HG03469 (cell line): ENCODE data around the gene GTF2B.
"Not testable (repeated sequence)": the region's sequence is repeated elsewhere in the genome, so short reads cannot be mapped to it uniquely, and the experiment has no call there.

Experiments used
- ATAC-seq: cut with Tn5 transposase; IDR thresholded peaks from one replicate; pipeline ENCODE4 v1.9.1; 2021; ENCODE audit warnings: mild to moderate bottlenecking, moderate library complexity, moderate number of reproducible peaks; ENCODE audit not compliant: unreplicated experiment

Gene GTF2B

GRCh38 chr1:88891318-88891950 is at the start of gene GTF2B:
Gene GTF2B (minus strand): TSS chr1:88891567. CDS start chr1:88891499, 68 bp downstream.
- peak; percentile 82 for ATAC-seq

- not testable (repeated sequence) for ATAC-seq
Observed at GRCh38 chr1:88938528-88938927, 47.2 kb upstream of the GTF2B start.

GRCh38 chr1:88936760-88937342 is 45.5 kb upstream of the GTF2B start:
- ATAC-seq: no peak

GRCh38 chr1:88936223-88936523 is 44.8 kb upstream of the GTF2B start:
- no peak for ATAC-seq

- ATAC-seq: no peak
Observed at GRCh38 chr1:88935522-88936222, 44.3 kb upstream of the GTF2B start.

- not testable (repeated sequence) for ATAC-seq
Observed at GRCh38 chr1:88930176-88930575, 38.8 kb upstream of the GTF2B start.

GRCh38 chr1:88923224-88923623 is 31.9 kb upstream of the GTF2B start:
- ATAC-seq: no peak

- ATAC-seq: no peak
Observed at GRCh38 chr1:88922214-88922613, 30.8 kb upstream of the GTF2B start.

- ATAC-seq: no peak
Observed at GRCh38 chr1:88920845-88921244, 29.5 kb upstream of the GTF2B start.

GRCh38 chr1:88917321-88918025 is 26.1 kb upstream of the GTF2B start:
- ATAC-seq: no peak

GRCh38 chr1:88916883-88917282 is 25.5 kb upstream of the GTF2B start:
- no peak for ATAC-seq

- not testable (repeated sequence) for ATAC-seq
Observed at GRCh38 chr1:88911800-88912199, 20.4 kb upstream of the GTF2B start.

GRCh38 chr1:88911161-88911560 is 19.8 kb upstream of the GTF2B start:
- ATAC-seq: no peak

- no peak for ATAC-seq
Observed at GRCh38 chr1:88910401-88910800, 19.0 kb upstream of the GTF2B start.

- ATAC-seq: no peak
Observed at GRCh38 chr1:88900883-88901282, 9.5 kb upstream of the GTF2B start.

GRCh38 chr1:88897070-88897730 is 5.8 kb upstream of the GTF2B start:
- ATAC-seq: no peak

GRCh38 chr1:88892357-88892877 is 1.1 kb upstream of the GTF2B start:
- ATAC-seq: no peak

- no peak for ATAC-seq
Observed at GRCh38 chr1:88891951-88892340, 579 bp upstream of the GTF2B start.

- ATAC-seq: no peak
Observed at GRCh38 chr1:88890791-88891317, 513 bp downstream of the GTF2B start.

- no peak for ATAC-seq
Observed at GRCh38 chr1:88890131-88890530, 1.2 kb downstream of the GTF2B start.

- no peak for ATAC-seq
Observed at GRCh38 chr1:88888750-88889149, 2.6 kb downstream of the GTF2B start.
